Sigmoid colon (tissue), 4 donors: ENCODE results near the gene STK11IP.

Experiments used
- EP300 ChIP-seq, 4 donors: sonication (generic); formaldehyde crosslinking; IDR thresholded peaks; one replicate each; pipeline ENCODE4 v1.6.1; 2017; ENCODE audit warnings: antibody characterized with exemption in 4 of 4
- POLR2A ChIP-seq, 2 donors: fragments of 450-650 bp; IDR thresholded peaks; one replicate each; pipeline ENCODE4 v1.6.1; 2016; ENCODE audit warnings: antibody characterized with exemption in 2 of 2, mild to moderate bottlenecking in 2 of 2, moderate library complexity in 2 of 2
- POLR2AphosphoS5 ChIP-seq, 4 donors: sonication (generic); formaldehyde crosslinking; IDR thresholded peaks; one replicate each; pipeline ENCODE4 v1.6.1; 2017; ENCODE audit warnings: antibody characterized with exemption in 4 of 4
- TF ChIP-seq, protein P1 (sequence below), 4 experiments: fragments of 450-650 bp in 3 of 4; fragments of 200-600 bp in 1 of 4; IDR thresholded peaks; one replicate each; pipeline ENCODE4 v1.5.1; 2016 to 2019; ENCODE audit warnings: antibody characterized with exemption in 4 of 4, mild to moderate bottlenecking in 3 of 4, moderate library complexity in 2 of 4

DNA sequence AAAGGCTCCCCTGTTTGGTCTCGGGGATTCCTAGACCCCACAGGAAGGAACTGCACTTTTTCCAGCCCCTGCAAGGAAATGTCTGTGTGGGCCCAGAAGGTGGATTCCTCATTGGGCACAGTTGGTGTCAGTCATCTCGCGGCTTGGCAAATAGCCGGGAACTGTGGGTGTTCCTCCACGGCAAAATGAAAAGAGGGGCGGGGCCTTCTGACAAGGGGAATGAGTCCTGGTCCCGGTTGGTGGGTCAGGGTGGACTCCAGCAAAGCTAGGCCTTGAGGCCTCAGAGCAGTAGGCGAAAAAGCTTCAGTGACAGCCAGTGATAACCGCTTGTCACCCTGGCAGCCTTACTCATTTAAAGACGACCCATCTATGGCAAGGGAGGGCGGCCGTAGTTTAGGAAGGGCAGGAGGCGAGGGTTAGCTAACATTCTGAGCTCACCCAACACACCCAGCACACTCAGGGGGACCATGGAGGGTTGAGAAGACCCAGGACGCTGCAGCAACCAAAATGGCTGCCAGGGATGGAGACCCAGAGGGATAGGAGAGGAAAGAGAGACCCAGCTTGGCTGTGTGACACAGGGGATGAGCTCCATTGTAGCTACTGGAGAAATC is 46.2 kb downstream of the STK11IP start:
- TF ChIP-seq, protein P1, sequence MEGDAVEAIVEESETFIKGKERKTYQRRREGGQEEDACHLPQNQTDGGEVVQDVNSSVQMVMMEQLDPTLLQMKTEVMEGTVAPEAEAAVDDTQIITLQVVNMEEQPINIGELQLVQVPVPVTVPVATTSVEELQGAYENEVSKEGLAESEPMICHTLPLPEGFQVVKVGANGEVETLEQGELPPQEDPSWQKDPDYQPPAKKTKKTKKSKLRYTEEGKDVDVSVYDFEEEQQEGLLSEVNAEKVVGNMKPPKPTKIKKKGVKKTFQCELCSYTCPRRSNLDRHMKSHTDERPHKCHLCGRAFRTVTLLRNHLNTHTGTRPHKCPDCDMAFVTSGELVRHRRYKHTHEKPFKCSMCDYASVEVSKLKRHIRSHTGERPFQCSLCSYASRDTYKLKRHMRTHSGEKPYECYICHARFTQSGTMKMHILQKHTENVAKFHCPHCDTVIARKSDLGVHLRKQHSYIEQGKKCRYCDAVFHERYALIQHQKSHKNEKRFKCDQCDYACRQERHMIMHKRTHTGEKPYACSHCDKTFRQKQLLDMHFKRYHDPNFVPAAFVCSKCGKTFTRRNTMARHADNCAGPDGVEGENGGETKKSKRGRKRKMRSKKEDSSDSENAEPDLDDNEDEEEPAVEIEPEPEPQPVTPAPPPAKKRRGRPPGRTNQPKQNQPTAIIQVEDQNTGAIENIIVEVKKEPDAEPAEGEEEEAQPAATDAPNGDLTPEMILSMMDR (IDR thresholded peaks at IDR 0.05): no peak
- TF ChIP-seq POLR2A (IDR thresholded peaks at IDR 0.05) (no peak), POLR2AphosphoS5 (IDR thresholded peaks at IDR 0.05) (no peak), EP300 (IDR thresholded peaks at IDR 0.05) (no peak)
